GM18870 (cell line): Measurements from ENCODE around the gene CEP72.

Source experiments
- ATAC-seq: cut with Tn5 transposase; IDR thresholded peaks from one replicate; pipeline ENCODE4 v1.9.1; 2021; ENCODE audit warnings: moderate library complexity; ENCODE audit not compliant: unreplicated experiment

CEP72 gene

DNA sequence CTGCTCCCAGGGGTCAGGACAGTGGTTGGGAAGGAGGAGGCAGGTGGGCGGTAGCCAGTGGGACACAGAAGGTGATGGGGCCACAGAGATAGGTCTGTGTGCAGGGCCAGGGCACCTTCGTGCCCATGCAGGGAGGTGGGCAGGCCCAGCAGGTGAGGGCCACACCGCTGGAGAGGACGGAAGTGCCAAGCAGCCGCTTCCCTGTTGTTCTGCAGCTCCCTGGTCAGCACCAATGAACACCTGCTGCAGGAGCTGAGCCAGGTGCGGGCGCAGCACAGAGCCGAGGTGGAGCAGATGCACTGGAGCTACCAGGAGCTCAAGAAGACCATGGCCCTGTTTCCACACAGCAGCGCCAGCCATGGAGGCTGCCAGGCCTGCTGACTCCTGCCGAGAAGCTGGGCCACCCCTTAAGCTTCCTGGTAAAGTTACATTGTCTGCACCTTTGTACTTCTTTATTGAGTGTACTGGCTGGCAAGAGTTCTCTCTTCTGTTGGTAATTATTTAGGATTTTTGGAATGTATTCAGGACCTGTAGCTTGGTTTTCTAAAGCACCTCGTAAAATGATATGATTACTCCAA, 40.7 kb downstream of the CEP72 start:
- no peak for ATAC-seq

- ATAC-seq = no peak
These were observed 42.1 kb downstream of the CEP72 start for GRCh38 chr5:654071-654778.

DNA sequence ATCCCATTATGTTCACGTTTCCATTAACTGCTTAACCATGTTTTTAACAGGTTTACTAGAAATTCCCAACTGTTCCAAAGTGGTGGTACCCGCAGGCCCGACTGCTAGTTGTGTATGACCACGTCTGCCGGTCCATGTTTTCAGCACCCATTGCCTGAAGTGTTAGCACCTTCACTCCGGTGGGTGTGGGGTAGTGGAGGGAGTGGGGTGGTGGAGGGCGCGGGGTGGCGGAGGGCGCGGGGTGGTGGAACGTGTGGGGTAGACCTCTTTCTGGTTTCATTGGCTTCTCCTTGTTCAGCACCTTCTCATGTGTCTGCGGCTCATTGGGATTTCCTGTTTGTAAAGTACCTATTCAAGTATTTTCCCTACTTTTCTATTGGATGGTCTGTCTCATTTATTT, 43.3 kb downstream of the CEP72 start:
- no peak for ATAC-seq

GRCh38 chr5:657570-657969, 45.4 kb downstream of the CEP72 start:
- ATAC-seq = no peak

DNA sequence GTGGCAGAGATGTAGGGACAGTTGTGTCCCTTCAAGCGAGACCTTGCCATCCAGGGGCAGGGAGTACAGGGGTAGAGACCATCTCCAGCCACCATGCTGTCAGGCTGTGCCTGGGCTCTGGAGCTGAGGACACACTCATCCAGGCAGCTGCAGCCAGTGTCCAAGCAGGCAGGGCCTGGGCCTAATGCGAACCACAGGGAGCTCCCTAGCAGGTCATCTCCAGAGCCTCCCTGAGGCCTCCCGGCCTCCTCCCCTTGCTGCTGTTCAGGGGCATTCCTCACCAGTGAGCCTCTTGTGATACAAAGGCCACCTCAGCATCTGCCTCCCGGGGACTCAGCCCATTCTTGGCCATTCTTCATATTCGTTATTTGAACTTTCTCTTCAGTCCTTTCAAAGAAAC, 46.0 kb downstream of the CEP72 start:
- no peak for ATAC-seq

GRCh38 chr5:659496-660263, 47.5 kb downstream of the CEP72 start:
- no peak for ATAC-seq

DNA sequence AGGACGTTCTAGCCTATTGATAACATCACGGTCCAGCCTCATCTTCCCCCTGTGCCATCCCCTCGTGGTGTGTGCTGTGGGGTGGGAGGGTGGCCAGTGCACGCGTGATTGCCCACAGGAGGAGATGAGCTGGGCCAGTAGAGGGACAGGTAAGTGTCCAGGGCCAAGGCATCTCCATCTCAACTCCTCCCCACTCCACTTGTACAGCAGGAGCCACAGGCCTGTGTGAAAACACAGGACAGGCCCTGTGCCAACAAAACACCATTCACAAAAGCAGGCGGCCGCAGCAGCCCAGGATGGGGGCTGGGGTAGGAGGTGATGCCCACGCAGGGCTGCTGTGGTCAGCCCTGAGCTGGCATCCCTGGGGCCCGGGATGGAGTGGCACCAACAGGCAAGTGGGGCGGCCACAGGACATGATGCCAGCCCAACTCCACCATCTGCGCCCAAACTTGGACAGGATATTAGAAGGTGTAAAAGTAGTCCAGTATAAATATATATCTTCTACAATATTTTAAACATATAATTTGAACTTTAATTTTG, 48.4 kb downstream of the CEP72 start:
- no peak for ATAC-seq

DNA sequence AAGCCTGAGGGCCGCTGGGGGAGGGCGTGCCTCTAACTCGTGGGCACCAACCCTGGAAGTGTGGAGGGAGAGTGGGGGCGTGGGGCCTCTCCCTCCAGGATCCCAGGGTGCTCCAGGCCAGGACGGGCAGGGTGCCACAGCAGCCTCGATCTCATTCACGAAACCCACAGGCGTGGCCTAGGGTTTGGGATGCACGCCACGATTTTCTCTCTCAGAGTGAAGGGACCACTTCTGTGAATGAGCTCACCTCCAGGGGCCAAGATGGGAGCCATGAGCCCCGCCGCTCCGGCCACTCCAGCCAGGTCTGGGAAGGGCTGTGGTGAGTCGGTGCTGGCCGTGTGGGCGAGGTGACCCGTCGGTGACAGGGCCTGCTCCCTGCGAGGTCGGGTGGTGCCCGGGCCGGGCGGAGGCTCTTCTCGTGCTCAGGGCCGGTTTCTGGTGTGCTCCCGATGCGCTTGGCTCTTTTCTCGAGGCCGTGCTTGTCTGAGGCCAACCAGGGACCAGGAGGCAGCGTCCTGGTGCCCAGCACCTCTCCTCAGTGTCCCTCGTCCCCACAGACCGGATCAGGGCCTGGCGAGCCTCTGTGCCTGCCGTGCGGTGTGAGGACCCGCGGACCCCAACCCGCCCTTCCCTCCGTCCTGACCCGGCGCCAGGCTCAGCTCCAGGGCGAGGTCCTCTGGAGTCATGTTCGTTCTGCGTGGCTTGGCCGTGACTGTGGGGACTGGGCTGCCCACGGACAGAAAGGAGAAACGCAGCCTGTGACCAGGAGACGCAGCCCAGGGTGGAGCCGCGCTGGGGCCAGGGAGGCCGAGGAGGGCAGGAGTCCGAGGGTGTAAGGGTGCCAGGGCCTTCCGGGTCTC, 50.0 kb downstream of the CEP72 start:
- ATAC-seq = no peak

GRCh38 chr5:662751-663435, 50.8 kb downstream of the CEP72 start:
- no peak for ATAC-seq

DNA sequence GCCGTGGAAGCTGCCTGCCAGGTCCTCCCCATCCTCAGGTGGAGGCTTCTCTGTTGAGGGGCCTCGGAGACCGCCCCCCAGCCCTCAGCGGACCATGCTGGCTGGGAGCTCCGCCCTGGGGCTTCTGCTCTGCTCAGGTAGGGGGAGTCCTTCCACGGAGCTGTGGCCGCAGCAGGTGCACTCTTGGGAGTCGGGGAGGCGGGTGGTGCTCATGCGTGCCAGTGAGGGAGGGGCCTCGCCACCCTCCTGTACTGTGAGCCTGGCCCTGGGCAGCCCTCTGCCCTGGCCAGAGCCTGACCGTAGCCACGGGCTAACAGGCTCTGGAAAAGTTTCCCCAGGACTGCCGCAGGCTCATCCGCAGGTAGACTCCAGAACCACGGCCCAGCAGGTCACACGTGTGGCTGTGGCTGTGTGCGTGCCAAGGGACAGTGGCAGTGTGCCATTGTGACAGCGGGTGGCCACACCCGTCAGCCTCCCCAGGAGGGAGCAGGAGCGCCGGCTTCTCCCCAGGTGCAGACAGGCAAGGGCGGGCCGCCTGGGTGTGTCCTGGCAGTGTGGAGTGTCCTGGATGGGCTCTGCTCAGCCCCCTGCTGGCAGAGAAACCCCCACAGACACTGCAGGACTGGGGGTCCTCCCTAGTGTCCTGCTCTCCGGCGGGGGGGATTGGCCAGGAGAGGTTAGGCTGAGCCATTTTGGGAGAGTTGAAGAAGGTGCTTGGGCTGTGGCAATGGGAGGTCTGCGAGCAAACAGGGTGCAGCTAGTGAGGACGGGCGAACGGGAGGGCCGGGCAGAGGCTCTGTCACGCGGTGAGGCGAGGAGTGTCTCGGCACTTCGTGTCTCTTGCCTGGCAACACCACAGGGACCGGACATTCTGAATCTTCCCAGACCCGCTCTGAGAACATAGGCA, 51.5 kb downstream of the CEP72 start:
- no peak for ATAC-seq

DNA sequence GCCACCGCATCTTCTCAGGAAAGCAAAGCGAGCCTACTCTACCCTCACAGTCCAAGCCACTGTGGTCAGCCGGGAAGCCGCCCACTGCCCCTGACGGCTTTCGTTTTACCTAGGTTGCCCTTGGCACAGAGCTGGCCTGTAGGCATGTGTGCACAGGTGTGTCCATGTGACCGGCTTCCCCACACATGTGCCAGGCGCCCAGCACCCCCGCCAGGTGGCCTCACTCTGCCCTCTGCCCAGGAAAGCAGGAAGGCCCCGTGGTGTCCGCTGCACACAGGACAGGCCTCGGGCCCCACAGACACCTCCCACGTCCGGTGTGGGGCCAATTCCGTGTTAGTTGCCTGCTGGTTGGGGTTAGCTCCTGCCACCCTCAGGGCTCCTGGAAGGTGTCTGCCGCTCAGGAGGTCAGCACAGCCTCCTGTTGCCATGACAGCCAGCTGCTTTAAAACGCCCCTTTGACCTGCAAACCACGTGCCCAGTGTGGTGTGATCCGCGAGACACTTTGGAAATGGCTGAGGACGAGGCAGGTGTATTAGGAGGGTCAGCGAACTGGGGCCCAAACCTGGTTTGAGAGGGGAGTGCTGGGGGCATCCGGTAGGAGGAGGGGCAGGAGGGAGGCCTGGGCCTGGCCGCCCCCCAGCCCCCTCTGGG, 52.3 kb downstream of the CEP72 start:
- no peak for ATAC-seq

- ATAC-seq = no peak
These were observed 52.8 kb downstream of the CEP72 start for GRCh38 chr5:664994-665360.

- ATAC-seq = no peak
These were observed 53.4 kb downstream of the CEP72 start for GRCh38 chr5:665541-665955.

- no peak for ATAC-seq
These were observed 54.0 kb downstream of the CEP72 start for GRCh38 chr5:665956-666711.

DNA sequence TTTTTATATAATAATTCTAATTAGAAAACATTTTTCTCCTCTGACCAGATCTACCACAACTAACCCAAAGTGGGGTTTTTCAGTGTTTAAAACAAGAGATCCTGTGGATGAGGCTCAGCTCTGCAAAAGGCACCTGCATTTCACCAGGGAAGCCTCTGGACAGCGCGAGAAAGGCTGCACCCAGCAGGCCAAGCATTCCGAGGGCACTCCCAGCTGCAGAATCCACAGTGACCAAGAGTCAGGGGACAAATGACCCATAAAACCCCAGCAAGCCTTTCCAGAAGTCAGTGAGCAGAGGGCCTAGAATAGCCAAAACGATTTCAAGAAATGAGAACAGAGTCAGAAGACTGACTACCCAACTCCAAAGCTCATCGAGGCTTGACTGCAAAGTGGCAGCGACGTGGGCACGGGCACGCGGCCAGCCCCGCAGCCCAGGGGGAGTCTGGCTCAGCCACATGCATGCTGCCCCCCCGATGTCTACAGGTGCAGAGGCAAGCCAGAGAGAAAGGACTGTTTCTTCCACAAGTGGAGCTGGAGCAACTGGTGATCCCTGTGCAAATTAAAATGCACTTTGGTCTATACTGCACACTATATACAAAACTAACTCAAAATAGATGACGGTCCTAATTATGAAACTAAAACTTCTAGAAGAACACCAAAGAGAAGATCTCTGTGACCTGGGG, 54.8 kb downstream of the CEP72 start:
- ATAC-seq = no peak

DNA sequence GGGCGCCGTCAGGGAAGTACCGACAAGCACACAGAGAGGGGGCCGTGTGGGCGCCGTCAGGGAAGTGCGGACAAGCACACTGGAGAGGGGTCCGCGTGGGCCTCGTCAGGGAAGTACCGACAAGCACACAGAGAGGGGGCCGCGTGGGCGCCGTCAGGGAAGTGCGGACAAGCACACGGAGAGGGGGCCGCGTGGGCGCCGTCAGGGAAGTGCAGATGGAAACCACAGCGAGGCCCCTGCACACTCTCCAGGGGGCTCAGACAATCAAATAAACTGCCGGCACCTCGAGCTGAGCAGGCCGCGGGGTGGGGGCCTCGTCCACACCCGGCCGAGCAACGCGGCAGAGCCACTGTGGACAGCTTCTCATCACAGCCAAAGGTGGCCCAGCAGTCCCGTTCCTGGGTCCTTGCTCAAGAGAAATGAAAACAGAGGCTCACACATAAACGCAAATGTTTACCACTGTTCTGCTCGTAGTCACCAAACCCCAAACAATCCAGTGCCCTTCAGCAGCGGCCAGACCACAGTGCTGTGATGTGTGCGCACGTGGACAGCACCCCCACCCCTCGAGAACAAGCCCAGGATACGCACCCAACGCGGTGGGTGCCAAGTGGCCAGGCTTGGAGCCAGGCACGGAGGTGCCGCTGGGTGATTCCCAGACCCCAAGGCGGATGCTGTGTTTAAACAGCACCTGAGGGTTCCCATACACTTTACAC, 56.3 kb downstream of the CEP72 start:
- no peak for ATAC-seq
